Fibroblast of skin of scalp (primary cell): Measurements from ENCODE around the gene NOMO2. TPM values are rescaled to one million over a fixed set of nuclear protein-coding genes. Genes with fewer than 3 reads are reported as not detected.
A peak's percentile ranks its signal among the peaks of the same experiment; 100 is the strongest.
"Not testable (repeated sequence)": the region's sequence is repeated elsewhere in the genome, so short reads cannot be mapped to it uniquely, and the experiment has no call there.

ENCODE experiments used
- DNase-seq: peaks from one replicate; pipeline ENCODE4 v3.0.0-alpha.2; 2013
- polyA plus RNA-seq, 2 experiments: library from polyadenylated mRNA; unstranded; fragments of 120-200 nt; gene quantifications; one replicate each; pipeline ENCODE4 v1.2.1, GENCODE V29; 2013; ENCODE audit not compliant: insufficient read length in 2 of 2

Gene NOMO2, protein sequence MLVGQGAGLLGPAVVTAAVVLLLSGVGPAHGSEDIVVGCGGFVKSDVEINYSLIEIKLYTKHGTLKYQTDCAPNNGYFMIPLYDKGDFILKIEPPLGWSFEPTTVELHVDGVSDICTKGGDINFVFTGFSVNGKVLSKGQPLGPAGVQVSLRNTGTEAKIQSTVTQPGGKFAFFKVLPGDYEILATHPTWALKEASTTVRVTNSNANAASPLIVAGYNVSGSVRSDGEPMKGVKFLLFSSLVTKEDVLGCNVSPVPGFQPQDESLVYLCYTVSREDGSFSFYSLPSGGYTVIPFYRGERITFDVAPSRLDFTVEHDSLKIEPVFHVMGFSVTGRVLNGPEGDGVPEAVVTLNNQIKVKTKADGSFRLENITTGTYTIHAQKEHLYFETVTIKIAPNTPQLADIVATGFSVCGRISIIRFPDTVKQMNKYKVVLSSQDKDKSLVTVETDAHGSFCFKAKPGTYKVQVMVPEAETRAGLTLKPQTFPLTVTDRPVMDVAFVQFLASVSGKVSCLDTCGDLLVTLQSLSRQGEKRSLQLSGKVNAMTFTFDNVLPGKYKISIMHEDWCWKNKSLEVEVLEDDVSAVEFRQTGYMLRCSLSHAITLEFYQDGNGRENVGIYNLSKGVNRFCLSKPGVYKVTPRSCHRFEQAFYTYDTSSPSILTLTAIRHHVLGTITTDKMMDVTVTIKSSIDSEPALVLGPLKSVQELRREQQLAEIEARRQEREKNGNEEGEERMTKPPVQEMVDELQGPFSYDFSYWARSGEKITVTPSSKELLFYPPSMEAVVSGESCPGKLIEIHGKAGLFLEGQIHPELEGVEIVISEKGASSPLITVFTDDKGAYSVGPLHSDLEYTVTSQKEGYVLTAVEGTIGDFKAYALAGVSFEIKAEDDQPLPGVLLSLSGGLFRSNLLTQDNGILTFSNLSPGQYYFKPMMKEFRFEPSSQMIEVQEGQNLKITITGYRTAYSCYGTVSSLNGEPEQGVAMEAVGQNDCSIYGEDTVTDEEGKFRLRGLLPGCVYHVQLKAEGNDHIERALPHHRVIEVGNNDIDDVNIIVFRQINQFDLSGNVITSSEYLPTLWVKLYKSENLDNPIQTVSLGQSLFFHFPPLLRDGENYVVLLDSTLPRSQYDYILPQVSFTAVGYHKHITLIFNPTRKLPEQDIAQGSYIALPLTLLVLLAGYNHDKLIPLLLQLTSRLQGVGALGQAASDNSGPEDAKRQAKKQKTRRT
- 193 TPM for polyA plus RNA-seq (2013, experiment 1 of 2; ENCODE audit: insufficient read length)
- polyA plus RNA-seq (2013, experiment 2 of 2; ENCODE audit: insufficient read length): 179 TPM

GRCh38 chr16:18561727-18562314 lies at the start of gene NOMO2:
Gene NOMO2 (minus strand): TSS chr16:18562097. CDS start chr16:18562040, 57 bp downstream.
- DNase-seq: peak; percentile 1

GRCh38 chr16:18610147-18610803 lies 48.4 kb upstream of the NOMO2 start:
- DNase-seq: not testable (repeated sequence)

- not testable (repeated sequence) for DNase-seq
Observed at GRCh38 chr16:18608271-18608670, 46.4 kb upstream of the NOMO2 start.

- DNase-seq: not testable (repeated sequence)
Observed at GRCh38 chr16:18603572-18604246, 41.8 kb upstream of the NOMO2 start.

DNA sequence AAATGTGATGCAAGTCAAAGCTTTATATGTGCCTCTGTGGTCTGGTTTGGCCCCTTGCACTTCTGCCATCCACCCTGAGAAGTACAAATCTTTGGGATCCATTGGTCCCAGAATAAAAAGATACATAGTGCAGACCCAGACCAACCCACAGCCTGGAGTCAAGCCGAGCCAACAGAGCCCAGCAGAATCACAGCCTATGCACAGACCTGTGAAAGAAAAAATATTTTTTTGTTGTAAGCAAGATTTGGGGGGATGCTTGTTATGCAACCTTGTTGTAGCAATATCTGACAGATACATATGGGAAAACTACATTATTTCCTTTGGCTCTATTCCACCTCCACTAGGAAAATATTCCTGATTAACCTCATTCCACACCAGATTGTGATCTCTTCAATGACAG lies 36.7 kb upstream of the NOMO2 start:
- DNase-seq: not testable (repeated sequence)

GRCh38 chr16:18597734-18598133 lies 35.8 kb upstream of the NOMO2 start:
- DNase-seq: not testable (repeated sequence)

- DNase-seq: peak; percentile 4
Observed at GRCh38 chr16:18597319-18597718, 35.4 kb upstream of the NOMO2 start.

- DNase-seq: not testable (repeated sequence)
Observed at GRCh38 chr16:18595796-18596195, 33.9 kb upstream of the NOMO2 start.

- not testable (repeated sequence) for DNase-seq
Observed at GRCh38 chr16:18594880-18595279, 33.0 kb upstream of the NOMO2 start.

DNA sequence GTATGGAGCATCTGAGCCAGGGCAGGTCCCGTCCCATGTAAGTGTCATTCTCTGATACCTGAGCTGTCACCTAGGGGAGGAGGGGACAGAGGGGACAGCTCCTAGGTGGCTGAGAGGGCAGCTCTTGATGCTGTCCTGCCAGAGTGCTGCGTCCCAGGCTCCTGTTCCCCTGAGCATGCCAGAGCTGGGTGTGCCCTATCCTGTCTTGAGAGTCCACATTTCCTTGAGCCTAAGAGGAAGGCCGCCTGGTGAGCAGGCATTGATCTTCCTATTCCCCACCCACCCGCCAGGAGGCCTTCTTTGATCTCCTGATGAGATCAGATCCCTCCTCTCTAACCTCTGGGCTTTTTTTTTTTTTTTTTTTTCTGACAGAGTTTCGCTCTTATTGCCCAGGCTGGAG lies 32.0 kb upstream of the NOMO2 start:
- DNase-seq: not testable (repeated sequence)

DNA sequence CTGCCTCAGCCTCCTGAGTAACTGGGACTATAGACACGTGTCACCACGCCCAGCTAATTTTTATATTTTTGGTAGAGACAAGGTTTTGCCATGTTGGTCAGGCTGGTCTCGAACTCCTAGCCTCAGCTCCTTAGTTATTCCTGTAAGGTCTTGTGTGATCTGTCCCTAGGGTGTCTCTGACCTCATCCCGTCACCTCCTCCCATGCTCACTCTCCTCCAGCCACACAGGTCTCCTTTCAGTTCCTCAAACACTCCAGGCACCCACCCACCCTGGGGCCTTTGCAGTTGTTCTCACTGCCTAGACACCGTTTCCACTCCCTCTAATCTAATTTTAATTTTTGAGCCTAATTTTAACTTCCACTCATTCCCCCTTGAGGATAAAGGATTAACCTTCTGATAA lies 31.1 kb upstream of the NOMO2 start:
- not testable (repeated sequence) for DNase-seq

DNA sequence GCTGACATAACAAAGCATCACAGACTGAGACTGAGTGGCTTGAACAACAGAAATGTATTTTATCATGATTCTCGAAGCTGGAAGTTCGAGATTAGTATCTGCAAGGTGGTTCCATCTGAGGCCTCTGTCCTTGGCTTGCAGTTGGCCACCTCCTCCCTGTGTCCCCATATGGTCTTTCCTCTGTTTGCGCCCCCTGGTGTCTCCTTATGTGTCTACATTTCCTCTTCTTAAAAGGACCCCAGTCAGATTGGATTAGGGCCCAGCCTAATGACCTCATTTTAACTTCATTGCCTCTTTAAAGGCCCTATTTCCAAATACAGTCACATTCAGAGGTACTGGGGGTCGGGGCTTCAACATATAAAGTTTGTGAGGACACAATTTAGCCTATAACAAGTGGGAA lies 30.0 kb upstream of the NOMO2 start:
- DNase-seq: peak; percentile 46

DNA sequence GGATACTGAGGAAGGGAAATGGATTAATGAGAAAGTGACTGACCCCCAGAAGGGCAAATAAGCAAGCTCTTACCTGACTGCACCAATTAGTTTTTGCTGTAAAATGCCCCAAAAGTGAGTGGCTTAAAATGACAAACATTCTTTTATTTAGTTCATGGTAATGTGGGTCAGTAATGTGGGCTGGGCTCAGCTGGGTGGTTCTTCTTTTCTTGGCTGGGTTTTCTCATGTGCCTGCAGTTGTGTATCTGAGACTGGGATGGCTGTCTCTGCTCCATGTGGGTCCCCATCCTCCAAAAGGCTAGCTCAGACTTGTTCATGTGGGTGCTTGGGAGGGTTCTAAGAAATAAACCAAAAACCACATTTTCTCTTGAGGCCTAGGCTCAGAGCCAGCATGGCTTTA lies 29.5 kb upstream of the NOMO2 start:
- DNase-seq: not testable (repeated sequence)

- not testable (repeated sequence) for DNase-seq
Observed at GRCh38 chr16:18589806-18590205, 27.9 kb upstream of the NOMO2 start.

DNA sequence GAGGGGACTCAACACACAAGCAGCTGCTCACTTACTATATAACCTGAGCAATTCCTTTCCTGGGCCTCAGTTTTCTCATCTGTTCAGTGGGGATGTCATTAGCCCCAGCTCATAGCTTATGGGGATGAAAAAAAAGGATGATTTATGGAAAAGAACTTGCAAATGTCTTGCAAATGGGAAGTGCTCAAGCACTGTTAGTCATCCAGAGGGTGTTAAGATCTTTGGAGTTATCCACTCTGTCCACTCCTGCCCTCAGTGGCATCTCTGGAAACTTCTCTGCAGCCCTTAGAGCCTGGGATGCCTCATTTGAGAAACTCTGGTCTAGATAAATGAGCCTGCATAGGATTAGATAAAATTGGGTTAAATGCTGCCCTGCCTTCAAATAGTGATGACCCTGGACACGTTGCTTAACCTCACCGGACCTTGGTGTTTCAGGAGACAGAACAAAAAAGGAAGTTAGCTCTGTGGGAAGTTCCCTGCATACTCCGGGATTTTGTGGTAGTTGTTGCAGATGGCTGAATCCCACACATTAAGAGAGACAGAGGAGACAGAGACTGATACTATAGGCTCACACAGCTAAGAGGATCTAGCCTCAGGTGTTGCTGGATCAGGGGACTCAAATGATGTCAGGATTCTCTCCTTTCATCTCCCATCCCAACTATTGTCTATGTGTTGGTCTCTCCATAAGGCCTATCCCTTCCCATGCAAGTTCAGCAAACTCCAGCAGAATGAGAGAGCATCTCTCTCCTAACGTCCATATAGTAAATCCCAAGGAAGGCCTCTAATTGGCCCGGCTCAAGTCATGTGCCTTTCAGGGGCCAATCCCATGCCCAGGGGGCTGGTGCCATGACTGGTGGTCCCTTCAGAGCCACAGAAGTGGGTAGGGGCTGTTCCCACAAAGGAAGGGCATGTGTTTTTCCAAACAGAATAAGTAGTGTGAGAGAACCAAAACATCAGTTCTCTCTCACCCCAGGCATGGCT lies 25.0 kb upstream of the NOMO2 start:
- DNase-seq: not testable (repeated sequence)

DNA sequence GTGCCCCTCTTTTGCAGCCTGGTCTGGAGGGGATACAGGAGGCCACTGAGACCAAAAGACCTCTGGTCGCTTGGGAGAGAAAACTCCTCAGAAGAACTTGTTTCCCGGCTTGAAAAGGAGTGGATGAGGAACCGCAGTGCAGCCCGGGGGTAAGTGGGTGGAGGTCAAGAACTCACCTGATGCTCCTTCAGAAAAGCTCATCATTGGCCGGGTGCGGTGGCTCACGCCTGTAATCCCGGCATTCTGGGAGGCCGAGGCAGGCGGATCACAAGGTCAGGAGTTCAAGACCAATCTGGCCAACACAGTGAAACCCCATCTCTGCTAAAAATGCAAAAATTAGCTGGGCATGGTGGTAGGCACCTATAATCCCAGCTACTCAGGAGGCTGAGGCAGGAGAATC lies 23.9 kb upstream of the NOMO2 start:
- not testable (repeated sequence) for DNase-seq

- no peak for DNase-seq
Observed at GRCh38 chr16:18582902-18583301, 21.0 kb upstream of the NOMO2 start.

GRCh38 chr16:18580396-18580795 lies 18.5 kb upstream of the NOMO2 start:
- not testable (repeated sequence) for DNase-seq

DNA sequence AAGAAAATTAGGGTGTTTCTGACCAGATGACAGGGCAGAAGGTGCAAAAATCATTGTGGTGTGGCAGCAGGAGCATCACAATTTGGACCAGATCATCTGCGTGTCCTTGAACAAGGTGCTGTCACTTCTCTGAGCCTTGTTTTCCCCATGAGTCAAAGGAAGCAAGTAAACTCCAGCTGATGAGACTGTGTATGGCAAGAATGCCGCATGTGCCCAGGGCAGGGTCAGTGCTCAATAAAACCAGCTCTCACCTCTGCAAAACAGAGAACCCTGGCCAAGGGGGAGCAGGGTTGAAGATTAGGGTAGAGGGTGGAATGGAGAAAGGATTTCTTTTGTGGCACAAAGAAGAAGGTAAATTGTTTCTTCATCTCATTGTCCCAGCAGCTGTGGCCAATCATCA lies 17.4 kb upstream of the NOMO2 start:
- DNase-seq: not testable (repeated sequence)

GRCh38 chr16:18577942-18578341 lies 16.0 kb upstream of the NOMO2 start:
- not testable (repeated sequence) for DNase-seq
